ENCODE data around the gene SEMA4G. TPM values are rescaled to one million over a fixed set of nuclear protein-coding genes. Genes with fewer than 3 reads are reported as not detected.

The SEMA4G gene
- total and polyA plus RNA-seq, 2 experiments from 2014 or later, result 5.3 to 8.5 TPM

- 0 out of 2 replicates have a peak, but pooled peaks cover 4% of the 10 kb centered on the region for H4K20me1 ChIP-seq (replicated peaks; ENCODE audit: insufficient read depth)
- ATAC-seq (peak; percentile 32; the same call in 2 of the 3 replicates), DNase-seq (ENCODE audit: low spot score) (no peak)
- peak overlapping the region; percentile 92 for H3K4me2 ChIP-seq
- peak overlapping the region; percentile 98 for H2AFZ ChIP-seq
- peak overlapping the region; percentile 77 for H3K4me3 Mint-ChIP-seq
- H3K79me2 ChIP-seq (replicated peaks; ENCODE audit: insufficient read depth), result no peaks in the 10 kb centered on the region
- H3K36me3 ChIP-seq (ENCODE audit: insufficient read depth), result no peaks in the 10 kb centered on the region
- H3K27ac Mint-ChIP-seq, result no peak overlapping the region
- peaks cover 32% of the 10 kb centered on the region for H3K4me1 Mint-ChIP-seq
- peaks cover 5% of the 10 kb centered on the region; the same call in 1 of the 2 replicates for H3F3A ChIP-seq (replicated peaks; ENCODE audit: low read depth)
- H3K9me3 Mint-ChIP-seq, result no peaks in the 10 kb centered on the region
- H3K27ac ChIP-seq (ENCODE audit: low read depth), result no peak overlapping the region
- H3K4me1 ChIP-seq (ENCODE audit: insufficient read depth), result peaks cover 26% of the 10 kb centered on the region
- peaks cover 15% of the 10 kb centered on the region for H3K27me3 Mint-ChIP-seq (ENCODE audit: insufficient read depth, low read depth, poor library complexity)
- H3K27me3 ChIP-seq (ENCODE audit: insufficient read depth), result no peaks in the 10 kb centered on the region
- 0 out of 3 replicates have a peak, but pooled peaks cover 3% of the 10 kb centered on the region for H3K36me3 Mint-ChIP-seq (ENCODE audit: low read depth)
- no peak for TF ChIP-seq JUNB (IDR thresholded peaks at IDR 0.05; ENCODE audit: unreplicated experiment)
- TF ChIP-seq EZH2 (IDR thresholded peaks at IDR 0.05; ENCODE audit: low read depth, unreplicated experiment), result no peak
- TF ChIP-seq CREB1 (CRISPR knock-in tag; IDR thresholded peaks at IDR 0.05; ENCODE audit: low read depth), result no peak
- TF ChIP-seq EZH2phosphoT487 (IDR thresholded peaks at IDR 0.05; ENCODE audit: unreplicated experiment), result no peak
- TF ChIP-seq STAT1 (IDR thresholded peaks at IDR 0.05; ENCODE audit: unreplicated experiment), result no peak
- no peak for TF ChIP-seq CTCF (conservative IDR thresholded peaks at IDR 0.05; ENCODE audit: low read depth in 2 of 2)
- TF ChIP-seq ETS1 (IDR thresholded peaks at IDR 0.05), result no peak
- TF ChIP-seq REST (IDR thresholded peaks at IDR 0.05; ENCODE audit: unreplicated experiment), result no peak
- no peak for TF ChIP-seq NANOG (IDR thresholded peaks at IDR 0.05; ENCODE audit: borderline replicate concordance)
- H3K4me3 ChIP-seq, result peak overlapping the region; percentile 92
- no peaks in the 10 kb centered on the region for H3K9me2 ChIP-seq (ENCODE audit: insufficient read depth)
These were observed 479 bp upstream of the SEMA4G start for GRCh38 chr10:100968863-100969186.
